HG03439 (cell line): Measurements from ENCODE around the gene HEATR5A.

Experiments
- ATAC-seq: cut with Tn5 transposase; IDR thresholded peaks from one replicate; pipeline ENCODE4 v1.9.1; 2021; ENCODE audit warnings: mild to moderate bottlenecking, moderate library complexity; ENCODE audit not compliant: unreplicated experiment

The HEATR5A gene

DNA sequence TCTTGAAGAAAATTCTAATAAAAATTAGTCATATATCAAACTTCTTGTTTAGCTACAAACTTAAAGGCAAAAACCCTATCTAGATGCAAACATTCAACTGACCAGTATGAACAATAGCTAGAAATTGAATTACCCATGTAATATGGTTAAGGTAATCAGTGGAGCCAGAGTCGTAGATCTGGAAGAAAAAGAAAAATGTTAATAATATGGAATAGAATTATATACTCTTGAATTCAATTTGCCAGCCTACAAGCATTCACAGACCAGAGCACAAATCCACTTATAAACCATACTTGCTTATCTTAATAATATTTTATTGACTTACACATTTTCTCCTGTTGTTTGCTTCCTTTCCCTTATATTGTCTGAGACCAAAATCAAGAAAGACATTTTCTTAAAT is 7.7 kb upstream of the HEATR5A start:
- no peak for ATAC-seq

DNA sequence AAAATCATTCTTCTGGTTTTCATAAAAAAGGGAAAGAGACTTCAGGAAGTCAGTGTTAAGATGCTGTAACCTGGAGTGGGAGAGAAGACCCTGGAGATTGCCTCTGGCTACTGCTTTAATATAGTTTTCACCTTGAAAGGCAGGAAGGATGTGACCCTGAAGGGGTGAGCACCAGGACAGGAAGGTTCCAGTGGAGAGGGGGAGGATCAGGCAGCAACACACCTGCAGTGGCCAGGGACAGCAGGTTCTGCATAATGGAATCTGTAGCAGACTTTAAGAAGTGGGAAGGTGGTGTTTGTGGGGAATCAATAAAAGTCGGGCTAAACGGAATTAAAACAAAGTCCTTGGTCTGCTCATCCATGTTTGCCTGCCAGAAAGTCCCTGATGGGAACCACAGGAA is 6.3 kb upstream of the HEATR5A start:
- ATAC-seq, result no peak

DNA sequence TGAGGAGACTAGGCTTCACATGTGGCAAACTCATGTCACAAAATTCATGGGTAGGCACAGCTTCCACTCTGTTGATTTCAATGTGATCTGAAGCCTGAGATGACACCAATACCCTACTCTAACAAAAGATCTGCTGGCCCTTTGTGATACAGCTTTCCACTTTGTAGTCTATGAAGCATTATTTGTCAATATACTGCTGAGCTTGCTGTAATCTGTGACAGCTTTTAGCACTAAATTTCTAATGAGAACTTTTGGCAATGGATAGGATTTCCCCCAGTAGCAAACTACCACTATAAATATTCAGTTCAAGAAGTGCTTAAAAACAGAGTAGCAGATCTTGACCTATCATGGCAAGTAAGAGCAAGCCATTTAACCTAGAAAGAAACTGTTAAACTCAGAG is 5.6 kb upstream of the HEATR5A start:
- ATAC-seq, result no peak

DNA sequence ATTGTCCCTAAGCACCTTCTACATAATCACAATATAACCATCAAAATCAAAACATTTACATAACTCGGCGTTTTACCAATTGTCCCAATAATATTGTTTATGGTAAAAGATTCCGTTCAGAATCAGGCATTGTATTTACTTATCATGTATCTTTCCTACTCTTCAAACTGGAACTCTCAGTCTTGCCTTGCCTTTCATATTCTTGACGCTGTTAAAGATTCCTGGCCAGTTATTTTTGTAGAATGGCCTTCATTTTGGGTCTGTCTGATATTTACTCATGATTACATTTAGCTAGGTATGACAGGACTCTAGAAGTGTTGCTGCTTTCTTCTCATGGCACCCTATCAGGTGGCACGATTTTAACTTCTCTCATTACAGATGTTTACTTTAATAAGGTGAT is 850 bp upstream of the HEATR5A start:
- no peak for ATAC-seq

DNA sequence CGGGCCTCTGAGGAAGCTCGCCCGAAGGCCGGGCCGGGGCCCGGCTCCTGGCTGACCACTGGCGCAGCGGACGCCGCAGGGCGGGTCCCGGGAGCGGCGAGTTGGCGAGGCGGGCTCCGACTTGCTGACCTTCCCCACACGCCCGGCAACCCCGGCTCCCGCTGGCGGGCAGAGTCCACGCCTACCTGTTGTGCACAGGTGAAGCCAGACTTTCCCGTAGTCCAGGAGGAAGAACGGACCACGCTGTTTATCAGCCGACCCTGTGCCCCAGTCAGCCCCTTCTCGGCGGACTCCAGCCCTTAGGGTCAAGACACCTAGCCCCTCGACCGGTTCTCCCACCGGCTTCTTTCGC is 407 bp downstream of the HEATR5A start:
- peak; percentile 29 for ATAC-seq

DNA sequence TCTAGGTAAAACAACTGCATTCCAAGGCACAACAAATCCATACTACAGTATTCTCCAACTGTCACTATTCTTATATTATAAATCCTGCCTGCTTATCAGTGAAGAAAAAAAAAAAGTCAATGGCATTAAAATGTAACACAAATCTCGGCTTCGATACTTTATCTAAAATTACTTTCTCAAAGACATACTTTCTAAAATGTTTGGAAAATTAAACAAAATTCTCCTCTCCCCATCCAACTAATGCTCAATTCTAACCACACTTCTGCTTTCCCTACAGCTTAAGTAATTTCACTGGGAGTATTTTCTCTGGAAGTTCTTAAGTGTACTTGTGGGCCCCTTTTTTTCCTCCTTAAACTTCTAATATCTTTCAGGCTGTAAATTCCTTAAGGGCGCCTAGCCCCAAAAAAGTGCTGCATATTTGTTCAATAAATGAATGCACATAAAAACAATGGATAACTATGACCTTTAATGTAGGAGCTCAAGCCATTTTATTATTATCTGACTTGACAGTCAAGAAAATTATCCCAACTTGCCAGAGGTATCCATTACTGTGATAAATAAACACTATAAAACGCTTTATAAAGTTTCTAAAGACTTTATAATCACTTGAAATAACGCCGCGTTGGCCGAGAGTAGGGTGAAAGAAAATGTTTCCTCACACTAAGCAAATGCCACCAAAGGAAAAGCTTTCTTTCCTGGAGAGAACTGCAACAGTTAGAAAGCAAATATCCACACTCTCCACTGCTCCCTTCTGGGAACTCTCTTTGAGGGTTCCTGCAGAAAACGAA is 977 bp downstream of the HEATR5A start:
- ATAC-seq, result no peak

DNA sequence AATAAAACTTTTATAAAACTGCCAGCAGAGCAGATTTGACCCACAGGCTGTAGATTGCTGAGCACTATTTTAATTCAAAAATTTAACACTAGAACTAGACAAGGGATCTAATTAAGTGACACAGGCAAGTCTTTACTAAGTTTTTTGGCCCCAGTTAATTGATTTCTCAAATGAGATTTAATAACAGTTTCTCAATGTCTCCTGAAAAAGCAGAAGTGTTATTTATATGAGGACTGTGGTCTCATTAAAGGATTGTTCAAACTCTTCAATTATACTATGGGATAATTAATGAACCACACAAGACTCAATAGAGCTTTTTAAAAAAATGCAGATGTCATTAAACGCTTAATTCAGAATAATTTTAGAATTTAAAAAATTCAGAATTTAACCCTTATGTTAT is 1.9 kb downstream of the HEATR5A start:
- ATAC-seq, result no peak

DNA sequence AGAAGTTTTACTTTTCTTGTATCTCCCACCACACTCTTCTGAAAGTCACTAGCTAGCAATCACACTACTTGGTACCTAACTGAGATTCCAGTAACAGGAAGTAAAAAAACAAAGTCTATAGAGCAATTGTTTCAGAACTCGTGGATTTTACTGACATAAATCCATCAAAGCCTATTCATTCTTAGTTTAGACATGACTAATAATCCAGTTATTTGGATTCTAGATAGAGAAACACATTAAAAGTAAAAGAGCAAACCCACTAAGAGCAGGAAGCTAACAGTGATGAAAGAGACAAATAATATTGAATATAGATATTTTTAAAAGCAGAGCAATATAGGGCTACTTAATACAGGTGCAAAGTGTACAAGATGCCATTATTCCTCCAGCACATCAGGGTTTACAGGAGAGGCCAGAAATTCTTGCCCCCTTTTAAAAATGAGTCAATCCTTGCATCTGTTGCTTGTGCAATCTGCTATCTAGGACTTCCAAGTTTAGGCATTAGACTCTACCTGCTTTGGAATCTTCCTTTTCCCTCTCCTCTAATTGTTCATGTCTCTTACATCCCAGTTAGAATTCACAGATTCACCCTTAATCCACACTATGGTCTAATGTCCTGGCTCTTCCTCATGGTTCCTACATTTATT is 6.0 kb downstream of the HEATR5A start:
- ATAC-seq, result no peak

DNA sequence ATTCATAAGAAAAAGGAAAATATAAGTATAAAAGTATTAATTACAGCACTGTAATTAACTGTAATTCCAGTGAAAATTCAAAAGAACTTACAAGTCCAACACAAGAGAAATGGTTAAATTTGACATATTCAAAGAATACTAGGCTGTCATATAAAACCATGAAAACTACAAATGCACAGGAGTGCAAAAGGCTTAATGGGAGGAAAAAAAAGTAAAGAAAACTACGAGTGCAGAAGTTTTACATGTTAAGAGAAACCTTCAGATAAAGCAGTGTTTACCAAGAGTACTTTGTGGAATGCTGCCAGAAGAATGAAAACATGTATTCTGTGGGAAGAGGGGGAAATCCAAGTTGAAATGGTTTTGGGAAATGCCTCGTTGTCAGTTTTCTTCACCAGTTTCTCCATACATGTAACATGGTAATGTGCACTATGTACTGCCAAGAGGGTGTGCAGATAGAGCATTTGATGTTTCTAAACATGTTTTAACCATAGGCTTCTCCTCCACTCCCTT is 9.1 kb downstream of the HEATR5A start:
- no peak for ATAC-seq

DNA sequence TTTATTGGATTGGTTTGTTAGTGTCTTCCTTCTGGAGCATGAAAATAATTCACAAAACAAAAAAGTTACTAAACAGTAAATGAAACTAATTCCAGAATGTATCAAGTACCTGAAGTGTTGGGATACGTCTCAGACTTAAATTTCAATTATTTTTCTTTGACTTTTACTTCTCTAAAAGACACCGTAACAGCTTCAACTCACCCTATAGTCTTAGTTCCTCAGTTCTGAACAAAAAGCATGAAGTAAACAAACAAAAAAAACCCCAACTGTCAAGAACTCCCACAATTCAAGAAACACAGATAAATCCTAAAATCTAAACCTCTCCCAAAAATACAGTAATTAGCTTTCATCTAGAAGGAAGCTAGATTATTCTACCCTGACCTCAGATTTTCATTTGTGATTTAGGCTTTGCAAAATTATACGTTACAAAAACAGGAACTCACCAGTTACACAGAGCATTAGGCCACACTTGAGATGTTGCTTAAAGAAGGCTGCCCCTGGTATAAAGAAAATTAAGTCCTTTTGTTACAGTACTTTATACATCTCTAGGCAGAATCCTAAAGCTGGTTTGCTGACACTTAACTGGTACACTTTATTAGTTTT is 10.2 kb downstream of the HEATR5A start:
- no peak for ATAC-seq

DNA sequence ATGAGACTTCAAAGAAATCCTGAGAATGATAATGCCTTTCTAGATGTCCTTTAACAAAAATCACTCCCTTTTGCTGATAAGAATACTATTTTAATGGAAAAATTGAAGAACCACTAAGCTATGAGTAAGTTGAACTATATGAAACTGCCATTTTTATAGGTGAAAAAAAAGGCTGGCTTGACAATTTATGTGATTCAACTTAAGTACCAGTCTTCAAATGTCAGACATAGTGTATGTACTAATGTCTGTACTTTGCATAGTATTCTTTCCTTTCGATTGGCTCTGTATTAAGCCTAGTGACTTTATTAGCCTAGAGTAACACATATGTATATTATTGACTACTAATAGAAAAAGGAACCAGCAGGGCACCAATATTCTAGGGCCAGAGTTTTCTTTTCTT is 11.9 kb downstream of the HEATR5A start:
- ATAC-seq, result no peak

DNA sequence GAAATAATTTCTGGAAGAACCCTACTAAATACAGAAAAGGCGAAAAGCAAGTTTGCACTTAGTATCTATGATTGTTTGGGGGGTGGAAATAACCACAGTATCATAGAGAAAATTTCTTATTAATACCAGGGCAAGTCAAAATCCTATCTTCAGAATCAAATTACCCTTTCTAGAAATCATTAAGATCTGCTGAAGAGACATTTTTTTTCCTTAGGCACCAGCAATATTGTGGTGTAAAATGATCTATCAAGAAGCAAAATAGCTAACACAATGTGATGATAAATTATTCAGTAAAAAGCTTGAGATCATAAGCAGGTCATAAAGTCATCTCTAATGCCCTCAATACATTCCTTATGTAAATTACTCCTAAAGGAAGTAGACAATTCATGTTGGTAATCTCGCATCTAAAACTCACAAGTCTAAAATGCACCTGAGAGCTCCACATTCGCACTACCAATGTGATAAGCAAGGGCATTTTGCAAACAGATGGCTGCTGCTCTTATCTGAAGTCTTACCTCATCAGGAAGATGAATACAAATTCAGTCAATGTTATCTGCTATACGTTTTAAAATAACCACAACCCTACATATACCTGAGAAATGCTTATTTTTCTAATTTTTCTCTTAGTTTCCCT is 14.6 kb downstream of the HEATR5A start:
- ATAC-seq, result no peak

DNA sequence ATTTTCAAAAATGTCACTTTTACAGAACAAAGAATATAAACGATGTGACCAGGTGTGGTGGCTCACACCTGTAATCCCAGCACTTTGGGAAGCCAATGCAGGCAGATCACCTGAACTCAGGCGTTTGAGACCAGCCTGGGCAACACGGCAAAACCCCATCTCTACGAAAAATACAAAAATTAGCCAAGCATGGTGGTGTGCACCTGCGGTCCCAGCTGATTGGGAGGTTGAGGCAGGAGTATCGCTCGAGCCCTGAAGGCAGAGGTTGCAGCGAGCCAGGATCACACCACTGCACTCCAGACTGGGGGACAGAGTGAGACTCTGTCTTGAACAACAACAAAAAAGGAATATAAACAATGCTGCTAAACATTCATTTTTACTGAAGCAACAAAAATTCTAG is 15.2 kb downstream of the HEATR5A start:
- ATAC-seq, result no peak

DNA sequence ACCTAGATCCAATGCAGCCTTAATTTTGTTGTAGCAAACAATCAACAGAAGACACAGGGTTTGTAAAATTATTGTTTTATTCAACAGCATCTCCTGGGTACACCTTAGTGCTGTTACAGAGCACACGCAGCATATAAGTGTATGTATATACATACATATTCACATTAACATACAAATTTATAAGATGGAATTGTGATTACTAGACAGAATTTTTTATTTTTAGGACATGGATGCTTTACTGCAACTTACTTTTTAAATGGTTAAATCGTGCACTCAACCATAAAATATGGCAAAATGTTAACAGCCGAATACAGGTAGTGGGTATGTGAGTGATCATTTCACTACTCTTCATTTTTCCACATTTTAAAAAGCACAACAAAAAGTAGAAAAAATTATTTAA is 16.6 kb downstream of the HEATR5A start:
- no peak for ATAC-seq

DNA sequence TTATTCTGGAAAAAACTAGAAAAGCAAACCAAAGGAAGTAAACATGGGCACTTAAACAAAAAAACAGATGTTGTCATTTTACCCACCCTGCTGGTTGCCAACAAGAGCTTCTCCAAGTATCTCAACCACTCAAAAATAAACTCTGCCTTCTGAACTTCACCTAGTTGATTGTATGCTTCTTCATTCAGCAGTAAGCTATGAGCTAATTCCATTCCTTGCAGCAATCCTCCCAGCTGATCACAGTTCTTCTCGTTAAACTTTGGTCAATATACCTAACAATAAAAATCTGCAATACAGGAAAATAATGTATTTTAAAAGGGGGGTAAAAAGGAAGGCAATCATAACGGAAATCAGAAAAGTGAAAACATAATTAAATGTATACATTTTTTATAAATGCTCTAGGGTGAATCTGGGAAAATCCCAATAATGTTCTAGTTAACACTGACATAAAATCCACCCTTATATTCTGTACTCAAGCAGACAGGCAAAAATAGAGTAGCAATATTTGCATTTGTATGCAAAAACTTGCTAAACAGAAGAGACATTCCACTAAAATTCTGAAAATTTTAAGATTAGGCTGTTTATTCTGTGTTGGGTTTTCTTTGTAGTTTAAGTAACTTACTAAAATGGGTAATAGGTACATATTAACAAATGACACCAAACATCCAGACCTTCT is 17.4 kb downstream of the HEATR5A start:
- no peak for ATAC-seq

DNA sequence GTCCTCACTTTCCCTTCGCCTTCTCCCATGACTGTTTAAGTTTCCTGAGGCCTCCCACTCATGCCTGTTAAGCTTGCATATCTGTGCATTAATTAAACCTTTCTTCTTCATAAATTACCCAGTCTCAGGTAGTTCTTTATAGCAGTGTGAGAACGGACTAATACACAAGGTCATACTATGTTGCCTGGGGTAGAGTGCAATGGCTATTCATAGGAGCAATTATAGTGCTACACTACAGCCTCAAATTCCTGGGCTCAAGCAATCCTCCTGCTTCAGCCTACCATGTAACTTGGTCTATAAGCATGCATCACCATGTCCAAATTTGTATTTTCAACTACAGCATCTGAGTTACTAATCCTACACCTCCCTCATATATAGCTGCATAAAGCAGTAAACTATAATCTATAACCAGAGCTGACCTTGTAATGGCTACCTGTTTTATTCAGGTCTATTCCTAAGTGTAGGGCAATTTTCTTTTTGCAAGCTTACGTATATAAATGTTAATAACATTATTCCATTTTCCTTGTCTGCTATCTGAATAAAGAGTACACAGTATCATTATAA is 18.9 kb downstream of the HEATR5A start:
- ATAC-seq, result no peak

DNA sequence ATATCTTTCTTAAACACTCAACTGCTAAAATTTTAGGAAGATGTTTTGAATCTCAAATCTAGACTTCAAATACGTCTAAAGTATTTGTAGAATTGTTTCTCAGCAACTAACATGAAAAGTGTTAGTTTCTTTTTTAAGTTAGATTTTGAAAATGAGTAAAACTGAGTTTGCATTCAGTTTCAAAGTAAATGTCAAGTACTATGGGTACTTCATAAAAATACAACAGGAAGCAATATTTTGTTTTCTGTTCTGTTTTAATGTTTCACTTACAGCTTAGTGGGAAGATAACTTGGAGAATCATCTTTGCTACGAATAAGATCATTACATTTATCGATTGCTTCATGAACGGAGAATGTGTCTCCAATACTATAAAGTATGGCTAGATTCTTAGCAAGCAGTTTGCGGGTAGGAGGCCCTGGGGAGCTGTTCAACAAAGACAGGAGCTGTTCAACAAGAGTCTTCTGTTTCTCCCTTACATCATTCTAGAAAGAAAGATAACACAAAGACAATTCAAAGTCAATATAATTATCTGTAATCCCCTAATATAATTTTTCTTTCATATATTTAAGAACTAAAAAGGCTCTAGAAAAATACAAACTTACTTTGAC is 20.2 kb downstream of the HEATR5A start:
- ATAC-seq, result peak; percentile 49

DNA sequence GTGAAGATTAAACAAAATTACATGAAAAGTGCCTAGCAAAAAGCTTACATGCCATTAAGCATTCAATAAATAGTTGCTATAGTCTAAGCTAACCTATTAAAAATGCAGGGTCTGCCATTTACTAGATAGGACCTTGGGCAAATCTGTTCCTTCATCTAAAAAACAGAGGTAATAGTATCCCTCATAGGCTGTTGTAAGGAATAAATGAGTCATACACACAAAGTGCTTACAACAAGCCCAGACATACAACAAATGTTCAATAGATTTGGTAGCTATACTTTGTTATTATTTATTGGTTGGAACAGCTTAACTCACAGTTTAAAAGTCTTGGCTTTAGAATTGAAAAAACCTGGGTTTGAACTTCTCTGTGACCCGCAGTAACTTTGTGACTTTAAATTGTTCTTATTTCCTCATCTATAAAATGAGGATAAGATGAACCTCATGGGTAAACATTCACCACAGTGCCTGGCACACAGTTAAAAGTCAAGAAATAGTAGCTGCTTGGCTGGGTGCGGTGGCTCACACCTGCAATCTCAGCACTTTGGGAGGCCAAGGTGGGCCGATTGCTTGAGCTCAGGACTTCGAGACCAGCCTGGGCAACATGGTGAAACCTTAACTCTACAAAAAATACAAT is 24.7 kb downstream of the HEATR5A start:
- no peak for ATAC-seq

DNA sequence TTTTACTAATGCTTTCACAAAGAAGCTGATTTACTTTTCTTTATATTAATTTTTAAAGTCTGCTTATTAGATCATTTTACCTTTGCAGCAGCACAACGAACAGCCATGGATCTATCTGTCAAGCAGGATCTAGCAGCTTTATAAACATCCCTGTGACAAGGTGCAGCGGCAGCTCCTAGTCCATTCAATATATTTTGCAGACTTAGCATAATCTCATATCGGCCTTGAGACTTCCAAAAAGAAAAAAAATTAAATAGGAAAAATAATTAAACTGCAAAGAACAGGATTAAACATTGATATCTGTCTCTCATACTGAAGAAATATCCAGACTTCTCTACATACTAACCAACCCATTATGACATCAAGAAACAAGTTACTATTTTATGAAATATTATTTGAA is 25.2 kb downstream of the HEATR5A start:
- no peak for ATAC-seq

DNA sequence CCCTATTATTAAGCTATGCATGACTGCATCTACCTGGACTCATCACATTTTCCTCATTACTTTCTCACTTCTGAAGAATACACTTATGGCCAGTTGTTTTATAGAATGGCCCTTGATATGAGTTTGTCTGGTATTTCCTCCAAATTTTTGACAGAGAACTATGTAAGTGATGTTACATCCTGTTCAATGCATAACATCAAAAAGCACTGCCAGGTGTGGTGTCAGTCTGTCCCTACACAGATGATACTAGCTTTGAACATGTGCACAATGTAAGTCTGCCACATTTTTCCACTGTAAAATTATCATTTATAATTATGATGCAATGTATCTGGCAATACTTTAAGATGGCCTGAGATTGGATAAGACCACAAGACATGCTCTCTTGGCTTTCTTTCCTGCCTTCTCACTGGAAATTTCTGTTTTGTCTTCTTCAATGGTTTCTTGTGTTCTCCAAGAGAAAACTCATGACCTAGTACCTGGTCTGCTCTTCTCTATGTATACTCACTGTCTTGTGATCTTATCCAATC is 28.3 kb downstream of the HEATR5A start:
- ATAC-seq, result no peak
